ENCODE measurements around the gene EPB41L3.

EPB41L3 gene

DNA sequence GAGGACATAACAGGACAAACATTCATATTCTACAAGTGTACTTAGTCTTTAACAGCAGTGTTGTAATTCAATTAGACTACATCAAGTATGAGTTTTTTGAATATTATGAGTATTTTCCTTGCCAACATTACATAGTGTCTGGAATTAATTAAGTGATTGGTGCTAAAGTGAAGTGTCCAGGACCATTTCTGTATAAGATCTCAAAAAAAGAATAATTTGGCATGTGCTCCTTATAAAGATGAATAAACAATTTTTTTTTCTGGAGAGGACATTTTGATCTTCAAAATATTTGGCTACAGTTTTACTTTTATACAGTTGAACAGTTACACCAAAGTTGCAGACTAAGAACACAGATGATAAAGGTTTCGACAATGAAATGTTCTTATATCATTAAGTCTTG, 15.1 kb upstream of the EPB41L3 start:
- H3K36me3 ChIP-seq (ENCODE audit: control insufficient read depth, insufficient read depth, low read length), result no peaks in the 10 kb centered on the region
- 100% methylated on average over 1 of the region's 1 CpG; no CpG with 5 or more reads in 1 of the 2 experiments for WGBS, 2 experiments
- no peak overlapping the region for H3K27ac ChIP-seq (ENCODE audit: insufficient read depth, low read depth, low read length, poor library complexity, severe bottlenecking)
- H3K9me3 ChIP-seq (ENCODE audit: control insufficient read depth, low read length), result no peaks in the 10 kb centered on the region
- H3K4me1 ChIP-seq (ENCODE audit: control insufficient read depth, insufficient read depth, low read length), result no peaks in the 10 kb centered on the region
- no peaks in the 10 kb centered on the region for H3K27me3 ChIP-seq (ENCODE audit: control insufficient read depth, insufficient read depth, low read length, poor library complexity, severe bottlenecking)
- H3K4me3 ChIP-seq (ENCODE audit: insufficient read depth, low read depth, low read length), result no peak overlapping the region

DNA sequence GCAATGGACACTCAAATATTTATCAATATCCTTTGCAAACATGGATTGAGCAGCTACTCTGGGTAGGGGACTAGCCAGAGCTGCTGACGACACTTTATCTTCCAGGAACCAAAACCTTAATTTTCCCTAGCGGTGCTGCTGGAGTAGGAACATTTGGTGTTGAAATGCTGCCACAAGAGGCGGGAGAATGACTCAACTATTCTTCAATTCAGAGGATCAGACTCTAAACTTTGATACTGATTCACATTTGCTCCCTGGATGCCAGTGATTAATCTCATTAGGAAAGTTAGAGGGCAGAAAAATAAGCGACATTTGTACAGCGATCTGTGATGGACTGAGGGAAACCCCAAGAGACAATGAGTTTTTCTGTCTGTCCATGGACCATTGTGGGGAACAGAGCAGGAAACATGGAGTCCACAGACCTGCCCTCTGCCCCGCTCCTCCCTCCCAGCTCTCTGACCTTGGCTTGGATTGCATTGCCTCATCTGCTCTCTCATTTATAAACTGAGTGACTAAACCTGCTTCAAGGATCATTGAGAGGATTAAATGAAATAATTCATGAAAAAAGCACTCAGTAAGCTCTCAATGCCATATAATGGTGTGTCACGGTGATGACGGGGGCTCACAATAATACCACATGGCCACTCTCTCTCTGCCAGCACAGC, 12.6 kb upstream of the EPB41L3 start:
- Histone ChIP-seq H3K4me1 (ENCODE audit: control insufficient read depth, insufficient read depth, low read length) (no peaks in the 10 kb centered on the region), H3K9me3 (ENCODE audit: control insufficient read depth, low read length) (no peaks in the 10 kb centered on the region), H3K36me3 (ENCODE audit: control insufficient read depth, insufficient read depth, low read length) (no peaks in the 10 kb centered on the region), H3K27ac (ENCODE audit: insufficient read depth, low read depth, low read length, poor library complexity, severe bottlenecking) (no peak overlapping the region), H3K27me3 (ENCODE audit: control insufficient read depth, insufficient read depth, low read length, poor library complexity, severe bottlenecking) (no peaks in the 10 kb centered on the region), H3K4me3 (ENCODE audit: insufficient read depth, low read depth, low read length) (no peak overlapping the region)
- 94 to 97% methylated on average over 8 of the region's 8 CpGs for WGBS, 2 experiments

DNA sequence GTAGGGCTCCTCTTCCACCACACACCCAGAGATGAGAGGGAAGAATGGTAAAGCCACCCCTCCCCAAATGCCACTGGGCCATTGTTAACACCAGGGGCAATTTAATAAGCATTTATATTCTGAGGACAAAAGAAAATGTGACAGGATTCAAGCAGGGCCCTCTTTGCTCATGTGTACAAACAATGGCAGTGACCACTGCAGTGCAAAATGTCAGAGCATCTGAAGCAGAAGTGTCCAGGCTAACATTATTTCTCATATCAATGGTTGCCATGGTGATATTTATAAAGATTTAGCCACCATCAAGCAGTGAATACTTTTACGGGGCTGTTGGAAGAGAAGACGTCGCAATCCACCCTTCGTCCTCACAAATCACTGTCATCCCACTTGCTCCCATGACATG, 10.8 kb upstream of the EPB41L3 start:
- H3K36me3 ChIP-seq (ENCODE audit: control insufficient read depth, insufficient read depth, low read length), result no peaks in the 10 kb centered on the region
- no peaks in the 10 kb centered on the region for H3K27me3 ChIP-seq (ENCODE audit: control insufficient read depth, insufficient read depth, low read length, poor library complexity, severe bottlenecking)
- no peaks in the 10 kb centered on the region for H3K9me3 ChIP-seq (ENCODE audit: control insufficient read depth, low read length)
- whole genome bisulfite sequencing, 2 experiments, result 91 to 93% methylated on average over 4 of the region's 4 CpGs
- no peak overlapping the region for H3K4me3 ChIP-seq (ENCODE audit: insufficient read depth, low read depth, low read length)
- no peak overlapping the region for H3K27ac ChIP-seq (ENCODE audit: insufficient read depth, low read depth, low read length, poor library complexity, severe bottlenecking)
- no peaks in the 10 kb centered on the region for H3K4me1 ChIP-seq (ENCODE audit: control insufficient read depth, insufficient read depth, low read length)

DNA sequence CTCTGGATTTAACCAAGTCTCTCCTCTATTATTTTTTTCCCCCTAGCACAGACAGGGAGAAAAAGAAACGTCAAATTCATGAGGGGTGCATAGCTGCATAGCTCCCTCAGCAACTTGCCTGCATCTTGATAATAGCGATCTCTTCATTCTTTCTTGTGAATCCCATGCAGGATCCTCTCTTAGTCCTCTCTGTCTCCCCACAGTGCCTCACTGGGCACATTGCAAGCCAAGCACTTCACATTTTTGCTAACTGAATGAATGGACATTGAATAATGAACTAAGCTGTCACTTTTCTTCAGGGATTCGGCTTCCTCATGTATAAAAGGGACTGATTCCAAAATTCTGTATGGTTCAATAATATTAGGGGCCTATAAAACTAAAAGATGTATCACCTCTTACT, 2.9 kb upstream of the EPB41L3 start:
- no peaks in the 10 kb centered on the region for H3K36me3 ChIP-seq (ENCODE audit: control insufficient read depth, insufficient read depth, low read length)
- no peak overlapping the region for H3K4me3 ChIP-seq (ENCODE audit: insufficient read depth, low read depth, low read length)
- 28 to 31% methylated on average over 3 of the region's 3 CpGs for WGBS, 2 experiments
- no peaks in the 10 kb centered on the region for H3K9me3 ChIP-seq (ENCODE audit: control insufficient read depth, low read length)
- peaks cover 37% of the 10 kb centered on the region for H3K27me3 ChIP-seq (ENCODE audit: control insufficient read depth, insufficient read depth, low read length, poor library complexity, severe bottlenecking)
- H3K27ac ChIP-seq (ENCODE audit: insufficient read depth, low read depth, low read length, poor library complexity, severe bottlenecking), result no peak overlapping the region
- peaks cover 8% of the 10 kb centered on the region for H3K4me1 ChIP-seq (ENCODE audit: control insufficient read depth, insufficient read depth, low read length)

DNA sequence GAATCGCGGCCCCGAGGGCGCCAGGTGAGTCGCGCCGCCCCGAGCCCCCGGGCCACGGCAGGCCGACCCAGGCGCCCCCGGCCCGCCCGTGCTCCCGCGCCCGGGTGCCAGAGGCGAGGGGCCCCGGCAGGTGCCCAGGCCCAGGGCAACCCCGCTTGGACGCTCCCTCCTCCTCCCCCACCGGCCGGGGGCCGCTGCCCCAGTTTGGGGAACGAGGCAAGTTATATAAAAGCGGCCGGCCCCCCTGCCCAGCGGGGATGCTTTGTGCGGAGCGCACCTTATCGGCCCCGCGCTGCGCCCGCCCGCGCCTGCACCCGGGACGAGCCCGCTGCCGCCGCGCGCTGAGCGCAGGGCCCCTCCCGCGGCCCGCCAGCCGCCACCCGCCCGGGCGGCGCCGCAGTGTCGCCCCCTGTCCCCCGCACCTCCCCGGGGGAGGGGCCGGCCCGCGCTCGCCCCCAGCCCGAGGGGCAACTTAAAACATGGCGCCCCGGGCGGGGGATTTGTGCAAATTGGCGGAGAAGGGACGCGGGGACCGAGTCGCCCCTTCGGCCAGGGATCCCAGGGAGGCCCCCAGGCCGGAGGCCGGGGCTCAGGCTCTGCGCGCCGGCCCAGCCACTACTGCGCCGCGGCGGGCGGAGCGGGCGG, 639 bp downstream of the EPB41L3 start:
- no peaks in the 10 kb centered on the region for H3K9me3 ChIP-seq (ENCODE audit: control insufficient read depth, low read length)
- peaks cover 8% of the 10 kb centered on the region for H3K4me1 ChIP-seq (ENCODE audit: control insufficient read depth, insufficient read depth, low read length)
- peak overlapping the region; percentile 60 for H3K4me3 ChIP-seq (ENCODE audit: insufficient read depth, low read depth, low read length)
- peaks cover 42% of the 10 kb centered on the region for H3K27me3 ChIP-seq (ENCODE audit: control insufficient read depth, insufficient read depth, low read length, poor library complexity, severe bottlenecking)
- WGBS, 2 experiments, result 0 to 1% methylated on average over 84 of the region's 84 CpGs
- H3K36me3 ChIP-seq (ENCODE audit: control insufficient read depth, insufficient read depth, low read length), result no peaks in the 10 kb centered on the region
- H3K27ac ChIP-seq (ENCODE audit: insufficient read depth, low read depth, low read length, poor library complexity, severe bottlenecking), result no peak overlapping the region

DNA sequence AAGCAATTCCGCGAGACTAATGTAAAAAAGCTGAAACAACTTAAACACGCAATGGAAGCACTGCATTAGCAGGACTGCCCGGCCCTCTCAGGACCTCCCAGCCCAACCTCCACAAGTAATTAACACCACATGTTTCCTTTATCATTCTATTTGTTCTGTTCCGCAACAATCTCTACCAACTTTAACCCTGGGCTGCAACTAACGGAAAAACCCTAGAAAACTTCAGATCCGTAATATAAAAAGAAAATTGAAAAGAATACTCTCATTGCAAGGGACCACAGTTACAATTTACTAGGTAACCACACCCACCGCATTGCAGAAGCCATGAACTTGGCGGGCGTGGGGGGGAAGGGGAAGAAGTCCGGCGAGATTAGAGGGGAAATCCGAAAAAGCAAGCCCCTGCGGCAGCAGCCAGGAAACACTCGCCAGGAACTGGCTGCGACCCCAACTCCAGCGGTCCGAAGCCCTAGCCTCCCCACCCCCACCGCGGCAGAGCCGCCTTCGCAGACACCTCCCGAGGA, 1.2 kb downstream of the EPB41L3 start:
- Histone ChIP-seq H3K27me3 (ENCODE audit: control insufficient read depth, insufficient read depth, low read length, poor library complexity, severe bottlenecking) (peaks cover 42% of the 10 kb centered on the region), H3K36me3 (ENCODE audit: control insufficient read depth, insufficient read depth, low read length) (no peaks in the 10 kb centered on the region), H3K4me3 (ENCODE audit: insufficient read depth, low read depth, low read length) (peak overlapping the region; percentile 60), H3K27ac (ENCODE audit: insufficient read depth, low read depth, low read length, poor library complexity, severe bottlenecking) (no peak overlapping the region), H3K9me3 (ENCODE audit: control insufficient read depth, low read length) (no peaks in the 10 kb centered on the region), H3K4me1 (ENCODE audit: control insufficient read depth, insufficient read depth, low read length) (peaks cover 8% of the 10 kb centered on the region)
- WGBS, 2 experiments, result 1 to 3% methylated on average over 23 of the region's 23 CpGs

DNA sequence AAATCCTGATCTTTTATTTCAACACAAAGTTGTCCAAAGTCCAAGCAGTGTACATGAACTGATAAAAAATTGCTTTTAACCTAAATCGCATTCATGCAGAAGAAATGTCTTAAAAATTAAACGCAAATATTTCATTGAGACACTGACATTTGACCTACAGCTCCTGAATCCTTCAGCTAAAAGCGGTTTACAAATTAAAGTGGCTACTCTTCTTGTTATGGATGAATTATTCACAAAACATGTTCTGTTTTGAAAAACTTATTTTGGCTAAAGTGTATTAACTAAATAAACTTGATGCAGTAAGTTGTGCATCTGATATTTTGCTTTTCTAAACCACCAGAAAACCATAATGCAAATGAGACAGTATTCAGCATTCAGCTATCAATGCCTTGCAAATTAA, 2.2 kb downstream of the EPB41L3 start:
- Histone ChIP-seq H3K36me3 (ENCODE audit: control insufficient read depth, insufficient read depth, low read length) (no peaks in the 10 kb centered on the region), H3K4me1 (ENCODE audit: control insufficient read depth, insufficient read depth, low read length) (peaks cover 8% of the 10 kb centered on the region), H3K27me3 (ENCODE audit: control insufficient read depth, insufficient read depth, low read length, poor library complexity, severe bottlenecking) (peaks cover 42% of the 10 kb centered on the region), H3K9me3 (ENCODE audit: control insufficient read depth, low read length) (no peaks in the 10 kb centered on the region), H3K27ac (ENCODE audit: insufficient read depth, low read depth, low read length, poor library complexity, severe bottlenecking) (no peak overlapping the region), H3K4me3 (ENCODE audit: insufficient read depth, low read depth, low read length) (no peak overlapping the region)
- WGBS, 2 experiments, result 88 to 92% methylated on average over 3 of the region's 3 CpGs

DNA sequence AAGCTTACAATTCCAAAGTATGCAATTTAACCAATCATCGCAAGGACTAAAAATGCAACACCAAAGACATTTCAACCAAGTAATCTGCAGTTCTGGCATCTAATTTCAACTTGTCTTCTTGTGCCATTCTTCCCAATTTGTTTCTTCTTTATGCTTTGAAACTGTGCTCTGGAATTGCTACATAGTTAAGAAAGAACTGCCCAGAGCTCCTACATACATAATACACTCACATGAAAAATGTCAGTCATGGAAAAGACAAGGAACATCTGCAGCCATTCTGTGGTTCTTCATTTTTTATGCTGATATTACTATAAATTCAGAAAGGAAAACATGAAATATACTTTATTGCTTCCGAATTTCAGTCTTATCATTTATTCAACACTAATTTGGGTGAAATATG, 4.4 kb downstream of the EPB41L3 start:
- H3K4me3 ChIP-seq (ENCODE audit: insufficient read depth, low read depth, low read length), result no peak overlapping the region
- H3K36me3 ChIP-seq (ENCODE audit: control insufficient read depth, insufficient read depth, low read length), result no peaks in the 10 kb centered on the region
- WGBS, 2 experiments, result 96 to 98% methylated on average over 1 to 2 of the region's 2 CpGs
- H3K9me3 ChIP-seq (ENCODE audit: control insufficient read depth, low read length), result no peaks in the 10 kb centered on the region
- no peak overlapping the region for H3K27ac ChIP-seq (ENCODE audit: insufficient read depth, low read depth, low read length, poor library complexity, severe bottlenecking)
- H3K27me3 ChIP-seq (ENCODE audit: control insufficient read depth, insufficient read depth, low read length, poor library complexity, severe bottlenecking), result peaks cover 29% of the 10 kb centered on the region
- peaks cover 8% of the 10 kb centered on the region for H3K4me1 ChIP-seq (ENCODE audit: control insufficient read depth, insufficient read depth, low read length)

DNA sequence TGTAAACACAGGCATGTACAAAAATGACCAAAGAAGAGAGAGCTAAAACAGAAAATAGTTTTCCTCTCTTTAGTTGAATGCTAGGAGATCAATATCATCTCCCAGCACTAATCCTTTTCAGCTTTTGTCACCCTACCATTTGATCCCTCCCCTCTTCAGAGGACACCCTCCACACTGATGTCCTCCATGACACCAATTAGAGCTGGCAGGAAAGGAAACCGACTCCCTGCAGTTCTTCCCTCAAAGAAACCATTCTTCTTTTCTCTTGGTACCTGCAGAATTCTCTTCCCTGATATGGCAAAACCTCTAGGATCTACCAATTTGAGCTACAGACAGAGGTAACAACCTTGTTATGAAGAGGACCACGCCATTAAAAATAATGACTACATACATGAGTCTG, 5.3 kb downstream of the EPB41L3 start:
- Histone ChIP-seq H3K4me1 (ENCODE audit: control insufficient read depth, insufficient read depth, low read length) (peaks cover 8% of the 10 kb centered on the region), H3K9me3 (ENCODE audit: control insufficient read depth, low read length) (no peaks in the 10 kb centered on the region), H3K27ac (ENCODE audit: insufficient read depth, low read depth, low read length, poor library complexity, severe bottlenecking) (no peak overlapping the region), H3K27me3 (ENCODE audit: control insufficient read depth, insufficient read depth, low read length, poor library complexity, severe bottlenecking) (peaks cover 20% of the 10 kb centered on the region), H3K4me3 (ENCODE audit: insufficient read depth, low read depth, low read length) (no peak overlapping the region), H3K36me3 (ENCODE audit: control insufficient read depth, insufficient read depth, low read length) (no peaks in the 10 kb centered on the region)
- WGBS, 2 experiments, result 33 to 55% methylated on average over 2 of the region's 2 CpGs

DNA sequence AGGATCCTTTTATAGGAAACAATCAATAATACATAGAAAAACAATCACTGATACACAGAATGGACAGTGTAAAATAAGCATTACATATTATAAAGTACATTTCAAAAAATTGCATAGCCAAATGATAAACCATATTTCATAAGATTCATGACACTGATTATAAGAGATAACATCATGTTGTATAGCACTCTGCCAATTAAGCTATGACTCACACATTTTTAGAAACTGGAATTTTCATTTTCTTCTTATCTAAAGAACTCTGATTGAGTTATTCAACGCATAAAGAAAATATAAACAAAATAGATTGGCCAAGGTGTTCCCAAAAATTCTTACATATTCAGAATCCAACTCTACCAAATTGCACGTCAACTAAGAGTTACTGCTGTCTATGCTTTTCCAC, 5.9 kb downstream of the EPB41L3 start:
- peaks cover 8% of the 10 kb centered on the region for H3K4me1 ChIP-seq (ENCODE audit: control insufficient read depth, insufficient read depth, low read length)
- 93 to 96% methylated on average over 2 of the region's 2 CpGs for WGBS, 2 experiments
- H3K27ac ChIP-seq (ENCODE audit: insufficient read depth, low read depth, low read length, poor library complexity, severe bottlenecking), result no peak overlapping the region
- H3K36me3 ChIP-seq (ENCODE audit: control insufficient read depth, insufficient read depth, low read length), result no peaks in the 10 kb centered on the region
- no peaks in the 10 kb centered on the region for H3K9me3 ChIP-seq (ENCODE audit: control insufficient read depth, low read length)
- peaks cover 17% of the 10 kb centered on the region for H3K27me3 ChIP-seq (ENCODE audit: control insufficient read depth, insufficient read depth, low read length, poor library complexity, severe bottlenecking)
- H3K4me3 ChIP-seq (ENCODE audit: insufficient read depth, low read depth, low read length), result no peak overlapping the region

Data from ectodermal cell (in vitro differentiated cells).